ENCODE measurements around the gene SIRT7.
"Not testable (repeated sequence)": the region's sequence is repeated elsewhere in the genome, so short reads cannot be mapped to it uniquely, and the experiment has no call there.

The SIRT7 gene

DNA sequence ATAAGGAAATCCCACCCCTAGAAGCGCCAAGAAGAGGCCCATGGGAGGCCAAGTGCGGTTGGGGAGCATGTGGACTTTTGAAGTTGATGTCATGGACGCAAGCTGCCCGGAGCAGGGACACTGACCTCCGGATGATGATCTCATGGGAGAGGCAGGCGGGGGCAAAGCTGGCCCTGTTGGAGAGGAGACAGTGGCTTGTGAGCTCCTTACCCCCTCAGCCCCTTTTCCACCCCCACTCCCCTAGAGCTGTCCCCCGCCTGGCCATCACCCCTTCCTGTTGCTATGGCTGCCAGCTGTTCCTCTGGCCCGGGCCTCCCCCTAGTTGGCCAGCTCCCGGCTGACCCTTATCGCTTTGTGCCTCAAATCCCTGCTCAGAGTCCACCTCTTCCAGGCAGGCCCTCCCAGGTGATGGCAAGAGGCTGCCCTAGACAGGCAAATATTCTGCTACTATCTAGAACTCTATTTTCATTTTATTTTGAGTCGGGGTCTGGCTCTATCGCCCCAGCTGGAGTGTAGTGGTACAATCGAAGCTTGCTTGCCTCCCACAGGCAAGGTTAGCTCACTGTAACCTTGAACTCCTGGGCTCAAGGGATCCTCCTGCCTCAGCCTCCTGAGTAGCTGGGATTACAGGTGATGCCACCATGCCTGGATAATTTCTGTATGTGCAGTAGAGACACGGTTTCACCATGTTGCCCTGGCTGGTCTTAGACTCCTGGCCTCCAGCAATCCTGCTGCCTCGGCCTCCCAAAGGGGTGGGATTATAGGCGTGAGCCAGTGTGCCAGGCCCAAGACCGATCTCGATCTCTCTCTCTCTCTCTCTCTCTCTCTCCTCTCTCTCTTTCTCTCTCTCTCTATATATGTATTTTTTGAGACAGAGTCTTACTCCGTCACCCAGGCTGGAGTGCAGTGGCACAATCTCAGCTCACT, 36.4 kb upstream of the SIRT7 start:
- DNase-seq: no peak

DNA sequence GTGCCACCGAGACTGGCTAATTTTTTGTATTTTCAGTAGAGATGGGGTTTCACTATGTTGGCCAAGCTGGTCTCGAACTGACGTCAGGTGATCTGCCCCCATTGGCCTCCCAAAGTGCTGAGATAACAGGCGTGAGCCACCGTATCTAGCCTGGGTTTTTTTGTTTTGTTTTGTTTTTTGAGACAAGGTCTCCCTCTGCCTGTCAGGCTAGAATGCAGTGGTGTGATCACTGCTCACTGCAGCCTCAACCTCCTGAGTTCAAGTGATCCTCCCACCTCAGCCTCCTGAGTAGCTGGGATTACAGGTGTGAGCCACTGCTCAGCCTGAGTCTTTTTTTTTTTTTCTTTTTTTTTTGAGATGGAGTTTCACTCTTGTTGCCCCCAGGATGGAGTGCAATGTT, 35.5 kb upstream of the SIRT7 start:
- not testable (repeated sequence) for DNase-seq

DNA sequence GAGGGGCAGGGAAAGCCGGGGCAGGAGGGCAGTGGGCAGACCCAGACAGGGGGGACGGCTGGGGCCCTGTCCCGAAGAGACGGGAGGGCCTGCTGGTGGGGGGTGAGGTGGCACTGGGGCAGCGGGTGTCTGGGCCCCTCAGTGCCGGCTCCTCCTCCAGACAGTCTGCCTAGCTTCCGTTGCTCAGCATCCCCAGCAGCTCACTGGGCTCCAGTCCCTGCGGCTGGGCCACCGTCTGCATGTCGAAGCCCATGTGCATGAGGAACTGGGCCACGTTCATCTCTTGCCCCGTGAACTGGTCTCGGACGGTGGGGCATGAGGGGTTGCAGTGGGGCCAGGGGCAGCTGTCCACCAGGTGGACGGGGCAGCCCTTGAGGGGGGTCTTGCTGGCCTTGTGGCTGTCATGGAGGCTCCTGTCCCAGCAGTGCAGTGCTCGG, 34.8 kb upstream of the SIRT7 start:
- no peak for DNase-seq

DNA sequence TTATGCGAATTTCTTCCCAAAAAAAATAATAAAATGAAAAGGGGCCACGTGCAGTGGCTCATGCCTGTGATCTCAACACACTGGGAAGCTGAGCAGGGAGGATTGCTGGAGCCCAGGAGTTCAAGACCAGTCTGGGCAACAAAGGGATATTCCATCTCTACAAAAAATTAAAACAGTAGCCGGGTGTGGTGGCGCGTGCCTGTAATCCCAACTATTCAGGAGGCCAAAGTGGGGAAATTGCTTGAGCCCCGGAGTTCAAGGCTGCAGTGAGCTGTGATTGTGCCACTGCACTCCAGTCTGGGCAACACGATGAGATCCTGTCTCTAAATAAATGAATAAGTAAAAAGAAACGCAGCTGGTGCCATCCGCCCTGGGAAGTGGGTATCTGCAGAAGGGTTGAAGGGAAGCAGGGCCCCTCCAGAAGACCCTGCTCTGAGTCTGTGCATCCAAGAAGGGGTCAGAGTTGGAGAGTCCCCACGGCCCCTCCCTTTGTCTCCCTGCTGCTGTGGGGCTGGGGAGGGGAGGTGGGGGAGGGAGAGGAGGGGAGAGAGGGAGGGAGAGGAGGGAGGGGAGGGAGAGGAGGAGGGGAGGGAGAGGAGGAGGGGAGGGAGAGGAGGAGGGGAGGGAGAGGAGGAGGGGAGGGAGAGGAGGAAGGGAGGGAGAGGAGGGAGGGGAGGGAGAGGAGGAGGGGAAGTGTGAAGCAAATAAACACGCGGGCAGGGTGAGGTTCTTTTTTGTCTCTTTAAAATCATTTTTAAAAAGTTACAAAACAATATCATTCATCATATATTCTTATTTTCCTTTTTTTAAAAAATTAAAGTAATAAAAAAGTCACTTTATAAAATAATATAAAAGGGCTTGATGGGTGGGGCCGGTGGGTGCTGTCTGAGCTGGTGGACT, 34.1 kb upstream of the SIRT7 start:
- DNase-seq: no peak

DNA sequence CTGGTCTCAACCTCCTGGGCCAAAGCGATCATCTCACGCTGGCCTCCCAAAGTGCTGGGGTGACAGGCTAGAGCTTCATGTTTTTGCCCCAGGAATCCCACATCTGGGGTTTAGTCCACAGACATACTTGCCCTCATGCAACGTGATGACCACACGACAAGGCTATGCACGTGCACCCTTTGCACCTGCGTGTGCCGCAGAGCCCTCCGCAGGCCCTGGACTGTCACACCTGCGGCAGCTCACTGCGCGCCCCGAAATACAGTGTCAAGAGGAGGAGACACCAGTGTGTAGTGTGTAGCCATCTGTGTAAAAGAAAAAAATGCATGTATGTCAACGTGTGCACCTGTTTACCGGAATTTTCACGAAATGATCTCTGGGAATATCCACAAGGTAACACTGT, 32.5 kb upstream of the SIRT7 start:
- DNase-seq: no peak

DNA sequence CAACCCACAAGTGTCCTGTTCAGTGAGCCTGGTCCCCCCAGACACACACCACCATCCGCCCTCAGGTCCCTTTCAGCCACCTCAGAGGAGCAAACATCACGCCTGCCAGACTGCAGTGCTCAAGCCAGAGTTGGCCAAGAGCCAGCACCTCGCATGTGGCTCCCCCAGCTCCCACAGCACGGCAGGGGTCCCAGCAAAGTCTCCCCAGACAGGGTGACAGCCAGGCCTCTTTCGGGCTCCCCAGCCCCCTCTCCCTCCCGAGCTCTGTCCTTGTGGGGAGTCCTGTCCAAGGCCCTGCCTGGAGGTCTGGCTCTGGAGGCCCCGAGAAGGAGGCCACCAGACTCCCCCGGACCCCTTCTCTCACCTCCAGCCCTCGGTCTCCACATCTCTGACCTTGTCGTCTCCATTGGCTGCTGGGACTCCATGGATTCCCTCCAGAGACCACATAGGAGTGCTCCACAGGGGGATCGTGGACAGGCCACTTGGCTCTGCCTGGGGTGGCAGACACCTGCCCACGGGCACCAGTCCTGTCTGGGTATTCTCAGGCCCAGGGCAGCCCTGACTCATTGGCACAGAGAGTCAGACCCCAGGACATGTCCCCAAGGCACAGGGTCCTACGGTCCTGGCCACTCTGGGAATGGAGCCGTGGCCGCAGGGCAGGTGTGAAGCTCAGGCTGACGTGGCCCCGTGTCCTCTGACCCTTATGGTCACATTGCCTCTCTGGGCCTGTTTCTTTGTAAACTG, 30.8 kb upstream of the SIRT7 start:
- DNase-seq: no peak

DNA sequence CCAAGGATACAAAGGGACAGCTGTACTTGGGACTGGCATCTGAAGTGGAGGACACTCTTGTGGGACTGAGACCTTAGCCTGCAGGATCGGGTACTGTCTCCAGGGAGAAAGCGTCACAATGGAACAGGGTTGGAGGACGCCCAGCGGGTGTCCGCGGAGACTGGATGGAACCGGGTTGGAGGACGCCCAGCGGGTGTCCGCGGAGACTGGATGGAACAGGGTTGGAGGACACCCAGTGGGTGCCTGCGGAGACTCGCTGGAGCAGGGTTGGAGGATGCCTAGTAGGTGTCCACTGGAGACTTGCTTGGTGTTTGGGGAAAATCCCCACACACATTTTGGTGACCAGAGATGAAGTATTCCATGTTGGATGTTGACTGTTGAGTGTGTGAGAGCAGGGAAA, 29.2 kb upstream of the SIRT7 start, which contains the start of gene MYADML2:
Gene MYADML2 (minus strand): TSS at position 45 of the 400 bp plus-strand sequence. CDS start 5,492 bp downstream, outside the sequence.
- no peak for DNase-seq

DNA sequence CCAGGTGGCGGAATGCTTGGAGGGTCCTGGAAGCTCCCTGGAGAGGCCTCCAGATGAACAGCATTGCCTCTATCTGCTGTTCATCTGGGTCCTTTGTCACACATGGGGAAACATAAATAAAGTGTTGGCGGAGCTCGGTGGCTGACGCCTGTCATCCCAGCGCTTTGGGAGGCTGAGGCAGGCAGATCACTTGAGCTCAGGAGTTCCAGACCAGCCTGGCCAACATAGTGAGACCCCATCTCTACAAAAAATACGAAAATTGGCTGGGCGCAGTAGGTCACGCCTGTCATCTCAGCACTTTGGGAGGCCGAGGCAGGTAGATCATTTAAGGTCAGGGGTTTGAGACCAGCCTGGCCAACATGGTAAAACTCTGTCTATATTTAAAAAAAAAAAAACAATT, 26.9 kb upstream of the SIRT7 start:
- DNase-seq: no peak

DNA sequence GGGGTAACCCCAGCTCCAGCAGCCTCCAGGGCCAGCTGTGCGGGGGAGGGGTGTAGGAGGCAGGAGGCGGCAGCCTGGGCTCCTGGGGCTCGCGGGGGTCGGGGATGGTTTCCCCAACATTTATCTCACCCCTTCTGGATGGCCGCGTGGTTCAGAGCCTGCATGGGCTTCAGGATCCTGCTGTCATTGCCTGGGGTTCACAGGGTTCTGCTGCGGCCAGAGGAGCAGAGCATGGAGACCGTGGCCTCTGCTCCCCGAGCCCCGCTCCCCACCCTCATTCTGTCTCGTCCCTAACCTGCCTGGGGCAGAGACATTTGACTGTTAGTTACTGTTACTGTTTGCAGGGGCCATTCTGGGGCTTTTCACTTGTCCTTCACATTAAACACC, 24.2 kb upstream of the SIRT7 start:
- no peak for DNase-seq

DNA sequence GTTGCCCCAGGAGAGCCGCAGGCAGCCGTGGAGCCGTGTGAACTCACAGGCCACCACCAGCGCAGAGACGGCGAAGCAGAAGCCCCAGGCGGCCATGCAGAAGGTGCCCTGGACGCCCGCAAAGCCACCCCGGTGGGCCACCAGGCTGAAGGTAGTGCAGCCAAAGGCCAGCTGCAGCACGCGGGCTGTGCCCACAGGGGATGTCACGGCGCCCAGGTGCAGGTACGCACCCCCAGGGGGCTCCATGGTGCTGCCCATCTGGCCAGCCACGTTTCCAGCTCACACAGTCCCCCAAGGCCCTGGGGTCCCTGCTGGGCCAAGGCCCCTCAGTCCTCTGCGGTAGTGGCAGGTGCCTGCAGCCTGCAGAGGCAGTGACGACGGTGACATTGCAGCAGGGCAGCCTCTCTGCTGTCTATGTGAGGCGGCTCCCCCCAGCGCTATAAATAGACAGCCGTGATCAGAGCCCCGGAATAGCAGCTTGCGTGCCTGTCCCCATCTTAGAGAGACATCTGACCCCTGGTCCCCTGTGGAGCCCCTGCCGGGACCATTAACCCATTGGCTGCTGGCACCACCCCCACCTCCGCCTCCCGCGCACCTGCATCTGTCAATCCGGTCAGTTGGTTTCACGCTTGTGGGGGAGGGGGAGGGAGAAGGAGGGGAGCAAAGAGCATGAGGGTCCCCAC, 23.6 kb upstream of the SIRT7 start:
- DNase-seq: no peak

DNA sequence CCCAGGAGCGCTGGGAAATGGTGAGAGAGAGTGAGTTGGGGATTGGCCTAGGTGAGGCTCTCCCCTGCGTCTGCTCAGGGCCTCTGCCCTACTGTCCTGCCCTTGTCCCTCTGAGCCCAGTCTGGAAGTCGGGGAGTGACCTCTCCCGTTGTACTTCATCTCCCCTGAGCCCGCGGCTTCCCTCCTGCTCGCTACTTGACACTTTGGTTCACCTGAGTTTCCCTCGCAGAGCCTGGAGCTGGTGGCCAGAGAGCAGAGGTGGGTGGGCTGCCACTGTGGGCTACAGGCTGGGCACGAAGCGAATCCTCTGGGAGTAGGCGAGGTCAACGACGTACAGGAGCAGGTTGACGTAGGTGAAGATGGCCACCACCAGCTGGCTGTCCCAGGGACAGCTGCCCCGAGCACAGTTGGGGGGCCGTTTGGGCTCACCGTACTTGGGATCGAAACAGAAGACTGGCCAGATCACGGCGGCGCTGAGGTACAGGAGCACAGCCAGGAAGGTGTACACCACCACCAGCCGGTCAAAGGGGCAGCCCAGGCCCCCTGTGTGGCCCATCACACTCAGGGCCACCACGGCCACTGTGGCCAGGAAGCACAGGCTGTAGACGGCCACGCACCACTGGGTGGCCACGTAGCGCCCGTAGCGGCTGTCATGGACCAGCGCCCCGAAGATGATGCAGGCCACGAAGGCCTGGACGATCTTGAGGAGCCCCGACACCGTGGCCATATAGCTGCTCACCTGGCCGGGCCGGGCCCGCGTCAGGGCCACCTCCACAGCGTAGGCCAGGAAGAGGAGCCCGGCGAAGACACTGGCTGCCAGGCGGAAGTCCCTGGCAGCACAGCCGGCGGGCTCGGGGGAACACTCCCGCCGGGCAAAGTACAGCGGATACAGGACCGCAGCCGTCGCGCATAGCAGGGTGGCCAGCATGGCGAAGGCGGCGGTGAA, 22.8 kb upstream of the SIRT7 start:
- DNase-seq: no peak

DNA sequence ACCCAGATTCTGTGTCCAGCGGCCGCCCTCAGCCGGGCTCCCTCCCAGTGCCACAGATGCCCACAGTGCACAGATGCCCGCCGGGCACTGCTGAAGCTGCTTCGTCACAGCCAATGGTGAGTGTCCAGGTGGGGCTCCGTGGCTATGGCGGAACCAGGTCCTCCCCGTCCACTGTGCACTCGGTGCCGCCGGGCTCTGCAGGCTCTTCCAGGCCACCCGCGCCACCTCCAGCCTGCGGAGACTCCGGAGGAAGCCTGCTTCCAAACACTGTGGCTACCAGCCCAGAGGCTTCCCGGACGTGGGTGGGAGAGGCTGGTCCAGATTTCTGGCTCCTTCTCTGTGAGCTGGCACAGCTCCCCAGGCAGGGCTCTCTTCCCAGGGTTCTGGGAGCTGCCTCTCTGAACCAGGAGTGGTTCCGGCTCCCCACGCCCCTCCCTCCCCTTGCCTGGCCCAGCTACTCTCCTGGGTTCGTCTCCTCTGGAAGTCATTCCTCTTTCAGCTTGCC, 22.0 kb upstream of the SIRT7 start:
- no peak for DNase-seq

DNA sequence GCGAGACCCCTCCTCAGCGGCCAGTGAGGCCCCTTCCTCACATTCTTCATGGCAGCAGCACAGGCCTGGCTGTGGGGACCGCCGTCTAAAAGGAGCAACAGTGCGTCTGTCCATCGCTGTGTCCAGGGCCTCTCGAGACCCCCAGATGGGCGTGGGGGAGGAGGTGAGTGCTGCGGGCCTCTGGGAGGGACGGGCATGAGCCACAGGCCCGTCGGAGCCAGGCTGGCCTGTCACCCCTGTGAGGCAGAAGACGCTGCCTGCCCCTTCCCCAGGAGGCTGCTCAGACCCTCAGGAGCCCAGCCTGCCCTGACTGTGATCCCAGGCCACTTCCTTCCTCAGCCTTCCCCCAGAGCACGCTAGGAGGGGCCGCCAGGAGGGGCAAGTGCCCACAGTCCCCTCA, 21.2 kb upstream of the SIRT7 start:
- no peak for DNase-seq

DNA sequence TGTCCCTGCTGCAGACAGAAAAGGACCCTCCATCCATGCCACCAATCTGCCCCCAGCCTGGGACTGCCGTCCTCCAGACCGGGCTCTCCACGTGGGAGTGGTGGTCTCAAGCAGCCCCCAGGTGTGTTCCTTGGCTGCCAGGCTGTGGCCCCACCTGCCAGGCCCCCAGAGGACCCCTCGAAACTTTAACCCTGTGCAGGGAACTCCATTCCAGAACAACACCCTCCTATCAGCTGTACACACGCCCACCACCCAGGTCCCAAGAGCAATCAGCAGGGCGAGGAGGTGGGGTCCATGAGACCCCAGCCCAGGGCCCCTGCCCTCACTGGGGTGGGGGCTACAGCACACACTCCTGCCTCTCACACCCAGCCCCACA, 17.7 kb upstream of the SIRT7 start:
- DNase-seq: no peak

DNA sequence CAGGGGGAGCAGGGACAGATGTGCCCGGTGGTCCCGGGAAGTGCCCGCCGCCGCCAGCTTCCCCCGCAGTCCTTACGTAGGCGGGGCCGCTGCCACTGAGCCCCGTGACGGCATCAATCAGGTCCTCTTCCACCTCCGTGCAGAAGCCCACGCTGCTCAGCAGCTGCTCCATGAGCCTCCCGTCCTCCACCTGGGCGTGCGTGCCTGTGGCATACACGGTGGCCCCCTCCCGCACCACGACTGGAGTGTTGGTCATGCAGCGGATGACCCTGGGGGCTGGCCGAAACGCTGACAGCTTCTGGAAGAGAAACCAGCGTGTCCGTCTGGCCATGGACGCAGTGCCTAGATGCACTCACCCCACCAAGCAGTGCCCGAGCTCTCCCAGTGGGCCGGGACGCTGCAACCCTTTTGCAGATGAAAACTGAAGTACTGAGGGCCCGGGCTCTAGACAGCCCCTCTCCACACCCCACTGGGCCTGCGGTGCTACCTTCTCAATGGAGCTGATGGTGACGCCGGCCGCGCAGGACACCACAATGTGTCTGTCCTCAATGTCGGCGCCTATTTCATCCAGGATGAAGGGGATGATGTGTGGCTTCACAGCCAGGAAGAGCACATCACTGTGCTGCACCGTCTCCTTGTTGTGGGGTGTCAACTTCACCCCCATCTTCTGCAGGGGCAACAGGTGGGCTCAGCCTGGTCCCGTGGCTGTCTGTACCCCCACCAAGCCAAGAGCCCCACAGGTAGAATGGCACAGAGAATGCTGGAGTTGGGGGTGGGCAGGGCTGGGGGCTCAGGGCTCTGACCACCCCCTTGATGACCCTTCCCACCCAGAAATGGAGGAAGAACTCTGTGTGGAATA, 17.1 kb upstream of the SIRT7 start:
- no peak for DNase-seq

DNA sequence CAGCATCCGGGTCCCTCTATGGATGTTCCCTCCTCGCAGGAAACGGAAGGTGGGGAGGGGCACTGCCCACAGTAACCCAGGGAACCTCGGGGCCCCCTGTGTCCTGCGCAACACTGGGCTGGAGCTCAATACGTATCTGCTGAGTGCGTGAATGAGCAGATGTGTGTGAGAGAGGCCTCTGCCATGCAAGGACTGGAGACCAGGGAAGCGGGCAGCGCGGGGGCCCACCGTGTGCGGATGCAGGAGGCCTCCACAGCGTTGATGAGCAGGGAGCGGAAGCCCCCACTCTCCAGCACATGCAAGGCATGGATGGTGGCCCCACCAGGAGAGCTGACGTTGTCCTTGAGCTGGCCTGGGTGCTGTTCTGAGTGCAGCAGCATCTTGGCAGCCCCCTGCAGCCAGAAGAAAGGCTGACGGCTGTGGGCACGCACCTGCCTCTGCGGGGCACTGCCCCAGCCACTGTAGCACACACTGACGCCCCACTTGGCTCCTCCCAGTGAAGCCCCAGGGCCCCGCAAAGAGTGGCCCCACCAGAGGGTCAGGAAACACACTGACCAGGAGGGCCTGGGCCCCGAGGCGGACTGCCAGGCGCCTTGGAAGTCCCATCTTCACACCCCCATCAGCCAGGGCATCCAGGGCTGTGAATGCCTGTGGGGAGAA, 16.3 kb upstream of the SIRT7 start:
- DNase-seq: no peak

DNA sequence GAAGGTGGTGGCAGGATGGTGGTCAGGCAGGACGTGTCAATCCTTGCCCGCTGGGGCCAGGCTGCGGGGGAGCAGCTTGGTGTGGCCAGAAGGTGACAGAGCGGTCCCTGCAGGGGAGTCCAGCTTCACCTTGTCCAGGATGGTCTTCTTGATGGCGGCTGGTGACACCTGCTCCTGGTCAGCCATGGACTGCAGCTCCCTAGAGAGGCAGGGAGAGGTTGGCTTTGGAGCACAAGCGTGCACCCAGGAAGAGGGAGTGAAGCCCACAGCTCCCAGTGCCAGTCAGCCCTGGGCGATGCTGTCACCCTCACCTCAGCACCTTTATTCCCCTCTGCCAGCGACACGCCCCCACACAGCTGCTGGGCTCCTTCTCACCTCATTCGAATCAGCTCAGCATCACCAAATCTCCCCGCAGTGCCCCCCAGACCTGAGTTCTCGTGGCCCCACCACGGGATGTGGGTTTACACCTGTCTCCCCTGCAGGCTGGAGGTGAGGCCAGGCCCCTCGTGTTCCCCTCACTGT, 15.3 kb upstream of the SIRT7 start:
- DNase-seq: no peak

DNA sequence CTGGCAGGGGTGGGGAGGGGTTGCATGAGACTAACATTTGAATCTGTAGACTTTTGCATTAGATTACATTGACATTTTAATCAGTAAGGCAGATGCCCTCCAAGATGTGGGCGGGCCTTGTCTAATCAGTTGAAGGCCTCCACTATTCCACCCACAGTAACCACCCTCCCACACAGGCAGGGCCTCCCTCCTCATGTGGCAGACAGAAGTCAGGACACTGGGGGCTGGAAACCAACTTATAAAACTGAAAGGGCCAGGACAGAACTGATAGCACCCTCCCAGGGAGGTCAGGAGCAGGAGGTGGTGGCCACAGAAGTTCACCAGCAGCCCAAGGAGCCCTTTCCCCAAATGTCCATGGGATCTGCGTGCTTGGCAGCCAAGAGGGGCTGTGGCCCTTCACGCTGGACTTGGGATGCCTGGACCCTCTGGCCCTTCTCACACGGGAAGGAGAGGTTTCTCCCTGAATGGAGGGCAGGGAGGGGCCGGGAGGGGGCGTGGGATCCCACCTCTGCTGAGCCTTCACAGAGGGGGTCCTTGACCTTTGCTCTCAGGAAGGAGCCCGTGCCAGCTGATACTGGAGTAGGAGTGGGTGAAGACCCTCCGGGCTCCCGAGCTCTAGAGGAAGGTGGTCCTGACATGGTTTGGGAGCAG, 14.5 kb upstream of the SIRT7 start:
- no peak for DNase-seq
